ENCODE measurements around the gene ABHD12.
A peak's percentile ranks its signal among the peaks of the same experiment; 100 is the strongest.

ABHD12 gene

GRCh38 chr20:25422032-25422431 lies 31.4 kb upstream of the ABHD12 start:
- Histone ChIP-seq H3K4me3 (ENCODE audit: insufficient read depth in 1 of 2, low read depth in 1 of 2, low read length in 2 of 2) (no peak overlapping the region), H3K27me3 (ENCODE audit: control insufficient read depth in 1 of 2, insufficient read depth in 1 of 2, low read length in 2 of 2) (no peaks in the 10 kb centered on the region), H3K4ac (ENCODE audit: low read depth in 1 of 2, low read length in 2 of 2) (no peak overlapping the region), H3K9me3 (ENCODE audit: control insufficient read depth, low read length) (no peaks in the 10 kb centered on the region), H3K27ac (ENCODE audit: low read length, poor library complexity, severe bottlenecking) (no peak overlapping the region), H4K91ac (ENCODE audit: low read length) (no peak overlapping the region), H3K4me2 (ENCODE audit: low read length, poor library complexity, severe bottlenecking) (no peak overlapping the region), H3K23ac (ENCODE audit: low read length in 2 of 2) (no peak overlapping the region), H2BK120ac (ENCODE audit: low read depth, low read length) (no peak overlapping the region), H2BK12ac (ENCODE audit: low read length in 2 of 2) (no peak overlapping the region), H2BK5ac (ENCODE audit: low read depth, low read length, poor library complexity, severe bottlenecking) (no peak overlapping the region), H2AFZ (ENCODE audit: low read depth, low read length) (no peak overlapping the region), H3K14ac (ENCODE audit: low read length in 2 of 2) (no peak overlapping the region), H4K8ac (ENCODE audit: low read length) (no peak overlapping the region), H3K36me3 (ENCODE audit: control insufficient read depth in 1 of 2, insufficient read depth in 2 of 2, low read depth in 1 of 2, low read length in 2 of 2) (peaks cover 9 to 12% of the 10 kb centered on the region in 2 experiments), H2BK15ac (ENCODE audit: low read depth, poor library complexity, severe bottlenecking) (no peak overlapping the region), H3K4me1 (ENCODE audit: control insufficient read depth, insufficient read depth, low read depth, low read length) (no peaks in the 10 kb centered on the region), H2AK5ac (ENCODE audit: low read length, severe bottlenecking) (no peak overlapping the region), H3K79me1 (replicated peaks; ENCODE audit: low read length, poor library complexity, severe bottlenecking) (peaks cover 3% of the 10 kb centered on the region), H3K18ac (ENCODE audit: low read depth in 1 of 2, low read length in 2 of 2) (no peak overlapping the region), H3K9ac (ENCODE audit: low read length) (no peak overlapping the region)
- 93% methylated on average over 4 of the region's 4 CpGs for WGBS
- DNase-seq = no peak

DNA sequence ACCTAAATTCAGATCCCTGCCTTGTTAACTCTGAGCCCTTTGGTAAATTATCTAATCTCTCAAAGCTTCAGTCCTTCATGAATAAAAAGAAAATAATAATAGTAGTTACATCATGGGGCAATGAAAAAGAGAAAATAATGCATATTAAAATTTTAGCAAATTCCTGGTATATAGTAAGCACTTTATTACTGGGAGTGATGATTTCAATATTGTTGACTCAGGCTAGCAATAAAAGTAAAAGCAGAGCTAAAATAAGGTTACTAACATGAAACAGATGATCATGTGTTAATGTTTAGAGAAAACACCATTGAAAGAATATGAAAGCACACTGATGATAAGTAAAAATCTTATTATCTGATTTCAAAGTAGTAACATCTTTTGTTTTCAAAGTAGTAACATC lies 30.5 kb upstream of the ABHD12 start:
- Histone ChIP-seq H2AK5ac (ENCODE audit: low read length, severe bottlenecking) (no peak overlapping the region), H3K4me1 (ENCODE audit: control insufficient read depth, insufficient read depth, low read depth, low read length) (no peaks in the 10 kb centered on the region), H3K79me1 (replicated peaks; ENCODE audit: low read length, poor library complexity, severe bottlenecking) (peaks cover 5% of the 10 kb centered on the region), H2BK120ac (ENCODE audit: low read depth, low read length) (no peak overlapping the region), H3K27me3 (ENCODE audit: control insufficient read depth in 1 of 2, insufficient read depth in 1 of 2, low read length in 2 of 2) (no peaks in the 10 kb centered on the region), H3K4me3 (ENCODE audit: insufficient read depth in 1 of 2, low read depth in 1 of 2, low read length in 2 of 2) (no peak overlapping the region), H3K4ac (ENCODE audit: low read depth in 1 of 2, low read length in 2 of 2) (no peak overlapping the region), H2BK15ac (ENCODE audit: low read depth, poor library complexity, severe bottlenecking) (no peak overlapping the region), H3K4me2 (ENCODE audit: low read length, poor library complexity, severe bottlenecking) (no peak overlapping the region), H2AFZ (ENCODE audit: low read depth, low read length) (no peak overlapping the region), H3K27ac (ENCODE audit: low read length, poor library complexity, severe bottlenecking) (no peak overlapping the region), H3K36me3 (ENCODE audit: control insufficient read depth in 1 of 2, insufficient read depth in 2 of 2, low read depth in 1 of 2, low read length in 2 of 2) (peaks cover 5 to 7% of the 10 kb centered on the region in 2 experiments), H2BK5ac (ENCODE audit: low read depth, low read length, poor library complexity, severe bottlenecking) (no peak overlapping the region), H3K14ac (ENCODE audit: low read length in 2 of 2) (no peak overlapping the region), H3K18ac (ENCODE audit: low read depth in 1 of 2, low read length in 2 of 2) (no peak overlapping the region), H3K9me3 (ENCODE audit: control insufficient read depth, low read length) (no peaks in the 10 kb centered on the region), H2BK12ac (ENCODE audit: low read length in 2 of 2) (no peak overlapping the region), H3K9ac (ENCODE audit: low read length) (peak overlapping the region; percentile 60), H4K8ac (ENCODE audit: low read length) (no peak overlapping the region), H3K23ac (ENCODE audit: low read length in 2 of 2) (no peak overlapping the region), H4K91ac (ENCODE audit: low read length) (no peak overlapping the region)
- no peak for DNase-seq

DNA sequence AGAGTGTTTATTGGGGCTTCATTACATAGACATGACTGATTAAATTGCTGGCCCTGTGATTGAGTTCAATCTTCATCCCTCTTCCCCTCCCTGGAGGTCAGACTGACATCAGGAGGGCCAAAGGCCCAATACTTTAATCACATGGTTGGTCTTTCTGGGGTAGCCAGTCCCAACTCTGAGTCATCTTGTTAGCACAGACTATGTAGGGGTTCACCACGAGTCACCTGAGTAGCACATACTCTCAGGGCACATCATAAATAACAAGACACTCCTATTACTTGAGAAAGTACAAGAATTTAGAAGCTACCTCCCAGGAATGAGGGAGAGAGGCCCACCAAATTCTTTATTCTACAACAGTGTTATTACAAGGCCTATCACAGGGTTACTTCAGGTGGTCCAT lies 28.1 kb upstream of the ABHD12 start:
- H3K9ac ChIP-seq (ENCODE audit: low read length) = no peak overlapping the region
- no peak overlapping the region for H3K14ac ChIP-seq (ENCODE audit: low read length in 2 of 2)
- no peak overlapping the region for H2AK5ac ChIP-seq (ENCODE audit: low read length, severe bottlenecking)
- no peak overlapping the region for H4K8ac ChIP-seq (ENCODE audit: low read length)
- no peak overlapping the region for H3K4me2 ChIP-seq (ENCODE audit: low read length, poor library complexity, severe bottlenecking)
- no peak overlapping the region for H3K18ac ChIP-seq (ENCODE audit: low read depth in 1 of 2, low read length in 2 of 2)
- peak; percentile 17 for DNase-seq
- peaks cover 3 to 7% of the 10 kb centered on the region in 2 experiments for H3K36me3 ChIP-seq (ENCODE audit: control insufficient read depth in 1 of 2, insufficient read depth in 2 of 2, low read depth in 1 of 2, low read length in 2 of 2)
- H3K4me1 ChIP-seq (ENCODE audit: control insufficient read depth, insufficient read depth, low read depth, low read length) = no peaks in the 10 kb centered on the region
- no peak overlapping the region for H3K4me3 ChIP-seq (ENCODE audit: insufficient read depth in 1 of 2, low read depth in 1 of 2, low read length in 2 of 2)
- peaks cover 9% of the 10 kb centered on the region for H3K79me1 ChIP-seq (replicated peaks; ENCODE audit: low read length, poor library complexity, severe bottlenecking)
- H3K27ac ChIP-seq (ENCODE audit: low read length, poor library complexity, severe bottlenecking) = no peak overlapping the region
- H2BK5ac ChIP-seq (ENCODE audit: low read depth, low read length, poor library complexity, severe bottlenecking) = no peak overlapping the region
- H3K4ac ChIP-seq (ENCODE audit: low read depth in 1 of 2, low read length in 2 of 2) = no peak overlapping the region
- no peak overlapping the region for H2BK120ac ChIP-seq (ENCODE audit: low read depth, low read length)
- no peak overlapping the region for H3K23ac ChIP-seq (ENCODE audit: low read length in 2 of 2)
- no peak overlapping the region for H2BK15ac ChIP-seq (ENCODE audit: low read depth, poor library complexity, severe bottlenecking)
- H2BK12ac ChIP-seq (ENCODE audit: low read length in 2 of 2) = no peak overlapping the region
- H4K91ac ChIP-seq (ENCODE audit: low read length) = no peak overlapping the region
- no peak overlapping the region for H2AFZ ChIP-seq (ENCODE audit: low read depth, low read length)
- H3K27me3 ChIP-seq (ENCODE audit: control insufficient read depth in 1 of 2, insufficient read depth in 1 of 2, low read length in 2 of 2) = no peaks in the 10 kb centered on the region
- 62% methylated on average over 1 of the region's 1 CpG for WGBS
- H3K9me3 ChIP-seq (ENCODE audit: control insufficient read depth, low read length) = no peaks in the 10 kb centered on the region

DNA sequence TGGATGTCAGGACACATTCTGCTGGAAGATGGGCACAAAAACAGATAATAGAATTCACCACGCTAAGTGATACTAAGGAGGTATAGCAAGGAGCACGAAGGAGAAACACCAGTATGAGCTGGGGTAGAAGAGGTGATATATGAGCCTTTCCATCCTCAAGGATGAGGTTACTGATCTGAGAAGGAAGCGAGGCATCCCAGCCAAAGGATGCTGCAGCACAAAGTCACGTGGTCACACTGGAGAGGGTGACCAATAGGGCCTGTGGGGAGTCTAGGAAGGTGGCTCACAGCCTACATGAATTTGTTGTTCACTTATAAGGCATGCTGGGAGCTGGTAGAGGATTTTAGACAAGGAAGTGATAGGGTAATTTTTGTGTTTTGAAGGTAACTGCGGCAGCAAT lies 18.3 kb upstream of the ABHD12 start:
- no peak overlapping the region for H3K4me2 ChIP-seq (ENCODE audit: low read length, poor library complexity, severe bottlenecking)
- no peak overlapping the region for H2BK12ac ChIP-seq (ENCODE audit: low read length in 2 of 2)
- H2BK5ac ChIP-seq (ENCODE audit: low read depth, low read length, poor library complexity, severe bottlenecking) = no peak overlapping the region
- no peak overlapping the region for H3K23ac ChIP-seq (ENCODE audit: low read length in 2 of 2)
- no peaks in the 10 kb centered on the region for H3K27me3 ChIP-seq (ENCODE audit: control insufficient read depth in 1 of 2, insufficient read depth in 1 of 2, low read length in 2 of 2)
- no peaks in the 10 kb centered on the region for H3K9me3 ChIP-seq (ENCODE audit: control insufficient read depth, low read length)
- H2AFZ ChIP-seq (ENCODE audit: low read depth, low read length) = no peak overlapping the region
- no peak for DNase-seq
- no peak overlapping the region for H4K8ac ChIP-seq (ENCODE audit: low read length)
- H3K4me3 ChIP-seq (ENCODE audit: insufficient read depth in 1 of 2, low read depth in 1 of 2, low read length in 2 of 2) = peak overlapping the region in 1 of 2 experiments; percentile 92
- H2BK15ac ChIP-seq (ENCODE audit: low read depth, poor library complexity, severe bottlenecking) = no peak overlapping the region
- H3K4me1 ChIP-seq (ENCODE audit: control insufficient read depth, insufficient read depth, low read depth, low read length) = peaks cover 3% of the 10 kb centered on the region
- no peak overlapping the region for H2AK5ac ChIP-seq (ENCODE audit: low read length, severe bottlenecking)
- H3K36me3 ChIP-seq (ENCODE audit: control insufficient read depth in 1 of 2, insufficient read depth in 2 of 2, low read depth in 1 of 2, low read length in 2 of 2) = peaks cover 0 to 3% of the 10 kb centered on the region in 2 experiments
- no peak overlapping the region for H3K27ac ChIP-seq (ENCODE audit: low read length, poor library complexity, severe bottlenecking)
- H3K9ac ChIP-seq (ENCODE audit: low read length) = peak overlapping the region; percentile 94
- peaks cover 29% of the 10 kb centered on the region for H3K79me1 ChIP-seq (replicated peaks; ENCODE audit: low read length, poor library complexity, severe bottlenecking)
- no peak overlapping the region for H2BK120ac ChIP-seq (ENCODE audit: low read depth, low read length)
- H4K91ac ChIP-seq (ENCODE audit: low read length) = no peak overlapping the region
- H3K4ac ChIP-seq (ENCODE audit: low read depth in 1 of 2, low read length in 2 of 2) = no peak overlapping the region
- WGBS = 94% methylated on average over 5 of the region's 5 CpGs
- no peak overlapping the region for H3K18ac ChIP-seq (ENCODE audit: low read depth in 1 of 2, low read length in 2 of 2)
- H3K14ac ChIP-seq (ENCODE audit: low read length in 2 of 2) = no peak overlapping the region

All from mesenchymal stem cell (in vitro differentiated cells and primary cell).